Thoracic aorta (tissue), 2 donors: ENCODE results near the gene WDR62. TPM values are rescaled to one million over a fixed set of nuclear protein-coding genes. Genes with fewer than 3 reads are reported as not detected.
"Not testable (repeated sequence)": the region's sequence is repeated elsewhere in the genome, so short reads cannot be mapped to it uniquely, and the experiment has no call there.

Experiments
- ATAC-seq: fragments of 150-250 bp; one replicate; pipeline ENCODE4 v1.8.0; 2017; ENCODE audit warnings: low read depth; ENCODE audit not compliant: insufficient number of reproducible peaks, low FRiP score
- DNase-seq: peaks from one replicate; pipeline ENCODE4 v3.0.0-alpha.2; 2020; ENCODE audit warnings: low spot score
- H3K27ac ChIP-seq, 2 donors: fragments of 200-600 bp; sonication (generic); 1 replicate in 1 of 2; 2 replicates in 1 of 2; pipeline ENCODE4 v1.5.1; 2016; ENCODE audit warnings: mild to moderate bottlenecking in 2 of 2, moderate library complexity in 2 of 2
- H3K27me3 ChIP-seq: fragments of 200-600 bp; sonication (generic); replicated peaks from 2 replicates; pipeline ENCODE4 v1.6.0; 2016; ENCODE audit warnings: mild to moderate bottlenecking; ENCODE audit not compliant: insufficient read depth
- H3K36me3 ChIP-seq: fragments of 200-600 bp; sonication (generic); one replicate; pipeline ENCODE4 v1.5.1; 2016
- H3K4me1 ChIP-seq, 2 donors: fragments of 200-600 bp; sonication (generic); 1 replicate in 1 of 2; 2 replicates in 1 of 2; pipeline versions ENCODE4 v1.5.1 to v1.6.0; 2016; ENCODE audit warnings: low read depth in 2 of 2, mild to moderate bottlenecking in 1 of 2; ENCODE audit not compliant: control insufficient read depth in 1 of 2
- H3K4me3 ChIP-seq: fragments of 200-600 bp; sonication (generic); 2 replicates; pipeline ENCODE4 v1.5.1; 2016; ENCODE audit warnings: mild to moderate bottlenecking
- H3K9me3 ChIP-seq: fragments of 200-600 bp; sonication (generic); 2 replicates; pipeline ENCODE4 v1.5.1; 2016
- total RNA-seq, 2 donors: library from RNA; depleted of rRNA; stranded (reverse); fragments of >200 nt; gene quantifications; one replicate each; pipeline versions ENCODE4 v1.1.0 to v1.2.3, GENCODE V29; 2016
- TF ChIP-seq, protein P1 (sequence below): fragments of 200-600 bp; sonication (generic); IDR thresholded peaks from one replicate; pipeline ENCODE4 v1.5.1; 2019; ENCODE audit warnings: antibody characterized with exemption

WDR62 gene
- total RNA-seq, 2 donors from 2014 or later: 0.99 to 1.2 TPM

DNA sequence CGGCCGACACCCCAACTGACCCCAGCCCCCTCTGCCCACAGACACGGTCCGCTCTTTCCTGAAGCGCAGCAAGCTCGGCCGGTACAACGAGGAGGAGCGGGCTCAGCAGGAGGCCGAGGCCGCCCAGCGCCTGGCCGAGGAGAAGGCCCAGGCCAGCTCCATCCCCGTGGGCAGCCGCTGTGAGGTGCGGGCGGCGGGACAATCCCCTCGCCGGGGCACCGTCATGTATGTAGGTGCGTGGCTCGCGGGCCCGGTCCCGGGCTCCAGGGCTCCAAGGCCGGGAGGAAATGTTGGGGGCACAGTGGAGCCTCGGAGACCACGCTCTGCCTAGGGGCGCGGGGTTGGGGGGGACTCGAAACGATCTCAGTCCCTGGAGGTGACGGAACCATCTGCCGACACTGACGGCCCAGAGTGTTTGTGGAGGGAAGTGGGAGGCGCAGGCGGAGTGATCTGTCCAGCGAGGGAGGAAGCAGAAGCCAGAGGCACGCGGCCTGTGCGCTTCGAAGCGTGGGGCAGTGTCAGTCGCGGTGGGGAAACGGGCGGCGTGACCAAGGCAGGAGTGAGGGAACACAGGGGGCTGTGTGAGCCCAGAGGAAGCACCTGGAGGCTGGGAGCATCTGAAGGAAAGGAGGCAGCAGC, 66.9 kb downstream of the WDR62 start:
- no peak overlapping the region for H3K4me3 ChIP-seq
- DNase-seq (no peak), ATAC-seq (no peak)
- TF ChIP-seq, protein P1, sequence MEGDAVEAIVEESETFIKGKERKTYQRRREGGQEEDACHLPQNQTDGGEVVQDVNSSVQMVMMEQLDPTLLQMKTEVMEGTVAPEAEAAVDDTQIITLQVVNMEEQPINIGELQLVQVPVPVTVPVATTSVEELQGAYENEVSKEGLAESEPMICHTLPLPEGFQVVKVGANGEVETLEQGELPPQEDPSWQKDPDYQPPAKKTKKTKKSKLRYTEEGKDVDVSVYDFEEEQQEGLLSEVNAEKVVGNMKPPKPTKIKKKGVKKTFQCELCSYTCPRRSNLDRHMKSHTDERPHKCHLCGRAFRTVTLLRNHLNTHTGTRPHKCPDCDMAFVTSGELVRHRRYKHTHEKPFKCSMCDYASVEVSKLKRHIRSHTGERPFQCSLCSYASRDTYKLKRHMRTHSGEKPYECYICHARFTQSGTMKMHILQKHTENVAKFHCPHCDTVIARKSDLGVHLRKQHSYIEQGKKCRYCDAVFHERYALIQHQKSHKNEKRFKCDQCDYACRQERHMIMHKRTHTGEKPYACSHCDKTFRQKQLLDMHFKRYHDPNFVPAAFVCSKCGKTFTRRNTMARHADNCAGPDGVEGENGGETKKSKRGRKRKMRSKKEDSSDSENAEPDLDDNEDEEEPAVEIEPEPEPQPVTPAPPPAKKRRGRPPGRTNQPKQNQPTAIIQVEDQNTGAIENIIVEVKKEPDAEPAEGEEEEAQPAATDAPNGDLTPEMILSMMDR: no peak
- H3K9me3 ChIP-seq: no peaks in the 10 kb centered on the region
- no peak overlapping the region for H3K27ac ChIP-seq
- H3K27me3 ChIP-seq: no peaks in the 10 kb centered on the region
- H3K36me3 ChIP-seq: peaks cover 39% of the 10 kb centered on the region
- H3K4me1 ChIP-seq: peaks cover 1 to 8% of the 10 kb centered on the region in 2 donors

DNA sequence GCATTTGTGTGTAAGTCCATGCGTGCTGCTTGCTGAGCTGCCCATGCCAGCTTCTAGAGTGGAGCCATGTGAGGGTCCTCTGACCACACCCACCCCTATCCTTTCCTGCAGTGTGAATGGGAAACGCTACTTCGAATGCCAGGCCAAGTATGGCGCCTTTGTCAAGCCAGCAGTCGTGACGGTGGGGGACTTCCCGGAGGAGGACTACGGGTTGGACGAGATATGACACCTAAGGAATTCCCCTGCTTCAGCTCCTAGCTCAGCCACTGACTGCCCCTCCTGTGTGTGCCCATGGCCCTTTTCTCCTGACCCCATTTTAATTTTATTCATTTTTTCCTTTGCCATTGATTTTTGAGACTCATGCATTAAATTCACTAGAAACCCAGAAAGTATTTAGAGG, 70.9 kb downstream of the WDR62 start:
- TF ChIP-seq, protein P1: no peak
- no peaks in the 10 kb centered on the region for H3K9me3 ChIP-seq
- H3K36me3 ChIP-seq: peaks cover 31% of the 10 kb centered on the region
- no peak overlapping the region for H3K4me3 ChIP-seq
- ATAC-seq (no peak), DNase-seq (no peak)
- H3K27me3 ChIP-seq: no peaks in the 10 kb centered on the region
- peaks cover 13 to 17% of the 10 kb centered on the region in 2 donors for H3K4me1 ChIP-seq
- H3K27ac ChIP-seq: no peak overlapping the region

DNA sequence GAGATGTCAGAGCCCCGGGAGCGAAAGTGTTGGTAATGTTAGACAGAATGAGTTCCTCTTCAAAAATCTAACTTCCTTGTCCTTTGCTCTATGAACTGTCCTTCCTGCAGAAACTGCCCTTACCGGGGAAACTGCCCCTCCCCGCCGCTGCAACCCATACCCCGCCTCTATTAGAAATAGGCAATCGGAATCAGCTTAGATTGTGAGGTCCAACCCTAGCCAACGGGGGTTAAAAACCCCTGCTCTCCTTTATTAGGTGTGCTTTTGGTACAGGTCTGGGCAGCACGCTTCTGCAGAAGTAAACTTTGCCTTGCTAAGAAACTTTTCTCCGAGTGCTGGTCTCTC, 73.7 kb downstream of the WDR62 start:
- Histone ChIP-seq H3K27ac (peak overlapping the region; percentile 93 to 97), H3K9me3 (no peaks in the 10 kb centered on the region), H3K27me3 (no peaks in the 10 kb centered on the region), H3K4me3 (peak overlapping the region; percentile 72), H3K36me3 (peaks cover 14% of the 10 kb centered on the region), H3K4me1 (peaks cover 13 to 17% of the 10 kb centered on the region in 2 donors)
- no peak for DNase-seq
- TF ChIP-seq, protein P1: no peak
- ATAC-seq: no peak

DNA sequence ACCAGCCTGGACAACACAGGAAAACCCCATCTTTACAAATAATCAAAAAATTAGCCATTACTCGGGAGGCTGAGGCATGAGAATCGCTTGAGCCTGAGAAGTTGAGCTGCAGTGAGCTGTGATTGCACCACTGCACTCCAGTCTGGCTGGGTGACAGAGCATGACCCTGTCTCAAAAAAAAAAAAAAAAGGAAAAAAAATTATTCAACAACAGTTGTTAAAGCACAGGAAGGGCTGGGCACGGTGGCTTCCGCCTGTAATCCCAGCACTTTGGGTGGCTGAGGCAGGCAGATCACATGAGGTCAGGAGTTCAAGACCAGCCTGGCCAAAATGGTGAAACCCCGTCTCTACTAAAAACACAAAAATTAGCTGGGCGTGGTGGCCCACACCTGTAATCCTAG, 76.5 kb downstream of the WDR62 start:
- ATAC-seq, H3K27me3 ChIP-seq, H3K4me3 ChIP-seq, DNase-seq, H3K9me3 ChIP-seq, H3K36me3 ChIP-seq, H3K27ac ChIP-seq: not testable (repeated sequence)
- peaks cover 16 to 23% of the 10 kb centered on the region in 2 donors for H3K4me1 ChIP-seq

DNA sequence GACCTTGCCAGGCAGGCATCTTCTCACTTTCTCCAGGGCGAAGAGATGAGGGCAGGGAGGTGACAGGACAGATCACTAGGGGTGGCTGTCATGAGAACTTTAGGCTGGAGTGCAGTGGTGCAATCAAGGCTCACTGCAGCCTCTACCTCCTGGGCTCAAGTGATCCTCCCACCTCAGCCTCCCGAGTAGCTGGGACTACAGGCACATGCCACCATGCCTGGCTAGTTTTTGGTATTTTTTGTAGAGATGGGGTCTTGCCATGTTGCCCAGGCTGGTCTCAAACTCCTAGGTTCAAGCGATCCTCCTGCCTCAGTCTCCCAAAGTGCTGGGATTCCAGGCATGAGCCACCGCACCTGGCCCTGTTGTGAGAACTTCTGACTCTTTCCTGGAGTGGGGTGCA, 80.2 kb downstream of the WDR62 start:
- not testable (repeated sequence) for H3K9me3 ChIP-seq, H3K4me3 ChIP-seq, H3K36me3 ChIP-seq, H3K27me3 ChIP-seq, ATAC-seq, DNase-seq
- H3K27ac ChIP-seq: peak overlapping the region in 1 of 2 donors; percentile 4
- H3K4me1 ChIP-seq: peaks cover 13 to 26% of the 10 kb centered on the region in 2 donors

DNA sequence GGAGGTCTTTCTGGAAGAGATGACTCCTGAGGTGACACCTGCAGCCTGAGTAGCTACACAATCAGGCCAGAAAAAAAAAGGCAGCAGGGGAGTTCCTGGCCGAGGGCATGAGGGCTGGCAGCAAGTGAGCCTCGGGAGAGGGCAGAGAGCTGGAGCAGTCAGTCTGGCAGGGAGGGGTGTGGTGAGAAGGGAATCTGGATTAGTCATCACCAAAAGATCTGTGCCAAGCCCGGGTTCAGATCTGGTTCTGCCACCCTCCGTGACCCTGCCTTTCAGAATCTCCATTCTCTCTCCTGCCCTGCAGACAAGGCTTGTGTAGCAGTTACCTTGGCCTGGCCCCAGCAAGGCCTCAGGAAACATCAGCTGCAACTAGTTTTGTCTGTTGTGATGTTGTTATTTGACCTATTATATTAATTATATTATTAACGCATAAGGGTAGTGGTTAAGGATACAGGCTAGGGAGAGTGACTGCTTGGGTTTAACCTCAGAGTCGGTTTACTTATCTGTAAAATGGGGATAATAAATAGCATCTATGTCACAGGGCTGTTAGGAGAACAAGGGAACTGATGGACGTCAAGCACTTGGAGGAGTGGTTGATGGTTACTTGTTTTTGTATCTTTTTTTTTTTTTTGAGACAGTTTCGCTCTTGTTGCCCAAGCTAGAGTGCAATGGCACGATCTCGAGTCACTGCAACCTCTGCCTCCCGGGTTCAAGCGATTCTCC, 82.4 kb downstream of the WDR62 start:
- H3K9me3 ChIP-seq: no peaks in the 10 kb centered on the region
- H3K36me3 ChIP-seq: no peaks in the 10 kb centered on the region
- peak; percentile 71 for ATAC-seq
- TF ChIP-seq, protein P1: no peak
- DNase-seq: peak; percentile 61
- H3K4me3 ChIP-seq: peak overlapping the region; percentile 24
- no peaks in the 10 kb centered on the region for H3K27me3 ChIP-seq
- H3K4me1 ChIP-seq: peaks cover 19 to 34% of the 10 kb centered on the region in 2 donors
- H3K27ac ChIP-seq: peak overlapping the region; percentile 88 to 90
